22Rv1 (cell line): Measurements from ENCODE around the gene GPD1.

Experiments
- H3K27ac ChIP-seq: fragments of 450-650 bp; 2 replicates; pipeline ENCODE4 v1.5.1; 2017
- CTCF ChIP-seq: fragments of 450-650 bp; IDR thresholded peaks from 2 replicates; pipeline ENCODE4 v1.5.1; 2017; ENCODE audit warnings: mild to moderate bottlenecking
- ZFX ChIP-seq: fragments of 450-650 bp; IDR thresholded peaks from 2 replicates; pipeline ENCODE4 v1.6.1; 2017; ENCODE audit warnings: antibody characterized with exemption, borderline replicate concordance

Gene GPD1

GRCh38 chr12:50066402-50066801 lies 37.4 kb upstream of the GPD1 start:
- no peak overlapping the region for H3K27ac ChIP-seq
- TF ChIP-seq ZFX (no peak), CTCF (no peak)

GRCh38 chr12:50069069-50069468 lies 34.7 kb upstream of the GPD1 start:
- TF ChIP-seq CTCF (no peak), ZFX (no peak)

GRCh38 chr12:50069539-50069938 lies 34.3 kb upstream of the GPD1 start:
- TF ChIP-seq CTCF (no peak), ZFX (no peak)
- H3K27ac ChIP-seq, result no peak overlapping the region

More at GRCh38 chr12:50069069-50069468, 34.7 kb upstream of the GPD1 start:
- H3K27ac ChIP-seq, result no peak overlapping the region

- H3K27ac ChIP-seq, result no peak overlapping the region
- TF ChIP-seq ZFX, result no peak
- TF ChIP-seq CTCF, result peak; percentile 98
Observed at GRCh38 chr12:50070314-50071060, 33.3 kb upstream of the GPD1 start.

- no peak for TF ChIP-seq ZFX
- no peak for TF ChIP-seq CTCF
- no peak overlapping the region for H3K27ac ChIP-seq
Observed at GRCh38 chr12:50072198-50072907, 31.5 kb upstream of the GPD1 start.

- no peak overlapping the region for H3K27ac ChIP-seq
- TF ChIP-seq ZFX, result no peak
Observed at GRCh38 chr12:50073206-50073605, 30.6 kb upstream of the GPD1 start.

- no peak for TF ChIP-seq CTCF
- TF ChIP-seq ZFX, result no peak
- no peak overlapping the region for H3K27ac ChIP-seq
Observed at GRCh38 chr12:50073712-50074111, 30.1 kb upstream of the GPD1 start.
